NCI-H748 (cell line): ENCODE results near the gene PRAC1.

ENCODE experiments used
- DNase-seq: peaks from one replicate; lab custom pipeline; 2025; ENCODE audit not compliant: unreplicated experiment; lab: John Stamatoyannopoulos, UW

The PRAC1 gene

GRCh38 chr17:48711128-48711527, 11.2 kb downstream of the PRAC1 start:
- no peak for DNase-seq

DNA sequence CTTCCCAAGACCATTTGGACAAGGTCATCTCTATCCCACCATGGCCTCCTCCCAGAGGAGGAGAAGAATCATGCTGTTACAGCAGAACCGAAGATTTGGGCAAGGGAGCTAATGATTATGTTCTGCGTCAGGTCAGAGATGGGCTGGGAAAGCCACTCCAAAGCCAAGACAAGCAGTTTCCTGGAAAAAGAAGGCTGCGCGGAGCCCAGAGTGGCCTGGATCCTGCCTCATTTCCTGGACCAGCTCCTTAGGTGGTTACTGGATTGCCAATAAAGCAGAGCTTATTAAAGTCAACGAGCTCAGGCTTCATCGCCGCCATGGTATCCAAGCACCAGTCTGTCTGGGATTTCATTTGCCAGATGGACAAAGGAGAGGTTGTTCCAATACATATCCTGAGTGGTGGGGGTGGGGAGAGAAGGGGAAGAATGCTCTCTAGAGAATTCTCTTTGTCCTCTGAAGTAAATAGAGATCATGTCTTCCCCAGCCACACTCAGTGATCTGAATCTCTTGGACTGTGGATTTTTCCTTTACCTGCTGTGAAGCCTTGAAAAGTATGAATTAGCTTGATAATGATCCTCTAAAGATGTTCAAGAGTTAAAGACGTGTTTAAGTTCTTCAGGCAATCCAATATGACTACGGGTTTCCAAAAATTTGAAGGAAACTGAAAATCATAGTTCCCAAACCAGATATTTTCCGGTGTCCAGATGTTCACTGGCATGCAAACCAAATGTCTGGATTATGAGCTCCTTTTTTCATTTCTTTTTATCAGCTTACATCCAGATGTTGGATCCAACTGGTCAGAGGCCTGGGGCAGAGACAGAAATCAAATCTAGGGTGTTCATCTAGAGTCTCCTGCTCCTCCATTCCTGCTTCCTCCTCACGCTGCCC, 17.7 kb downstream of the PRAC1 start:
- peak; percentile 37 for DNase-seq

- DNase-seq, result no peak
Observed at GRCh38 chr17:48701864-48702532, 20.3 kb downstream of the PRAC1 start.

GRCh38 chr17:48693178-48693577, 29.1 kb downstream of the PRAC1 start:
- DNase-seq, result no peak

GRCh38 chr17:48692049-48692448, 30.3 kb downstream of the PRAC1 start:
- no peak for DNase-seq

GRCh38 chr17:48690655-48691054, 31.7 kb downstream of the PRAC1 start:
- no peak for DNase-seq

GRCh38 chr17:48681609-48682008, 40.7 kb downstream of the PRAC1 start:
- DNase-seq, result no peak

- no peak for DNase-seq
Observed at GRCh38 chr17:48679385-48680096, 42.8 kb downstream of the PRAC1 start.

- peak; percentile 73 for DNase-seq
Observed at GRCh38 chr17:48678141-48678971, 44.0 kb downstream of the PRAC1 start.

DNA sequence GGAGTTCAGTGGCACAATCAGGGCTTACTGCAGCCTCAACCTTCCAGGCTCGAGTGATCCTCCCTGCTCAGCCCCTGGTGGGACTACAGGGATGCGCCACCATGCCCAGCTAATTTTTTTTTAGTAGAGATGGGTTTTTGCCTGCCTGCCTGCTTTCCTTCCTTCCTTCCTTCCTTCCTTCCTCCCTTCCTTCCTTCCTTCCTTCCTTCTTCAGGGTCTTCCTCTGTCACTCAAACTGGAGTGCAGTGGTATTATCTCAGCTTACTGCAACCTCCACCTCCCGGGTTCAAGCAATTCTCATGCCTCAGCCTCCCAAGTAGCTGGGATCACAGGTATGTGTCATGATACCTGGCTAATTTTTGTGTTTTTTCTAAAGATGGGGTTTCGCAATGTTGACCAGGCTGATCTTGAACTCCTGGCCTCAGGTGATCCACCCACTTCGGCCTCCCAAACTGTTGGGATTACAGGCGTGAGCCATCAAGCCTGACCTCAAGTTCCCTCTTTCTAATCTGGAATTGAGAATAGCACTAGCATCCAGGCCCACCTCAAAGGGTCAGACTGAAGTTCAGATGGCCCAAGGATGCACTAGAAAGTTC, 45.3 kb downstream of the PRAC1 start:
- DNase-seq, result no peak

- DNase-seq, result no peak
Observed at GRCh38 chr17:48672340-48672739, 50.0 kb downstream of the PRAC1 start.
